BLaER1 (cell line): ENCODE data around the gene HIP1R.
"Not testable (repeated sequence)": the region's sequence is repeated elsewhere in the genome, so short reads cannot be mapped to it uniquely, and the experiment has no call there.

Experiments used
- H3K27ac ChIP-seq: shearing (Covaris generic); formaldehyde crosslinking; 2 replicates; pipeline ENCODE4 v1.8.1; 2022
- H3K27me3 ChIP-seq: shearing (Covaris generic); formaldehyde crosslinking; 2 replicates; pipeline ENCODE4 v1.8.1; 2022
- H3K36me3 ChIP-seq: shearing (Covaris generic); formaldehyde crosslinking; 2 replicates; pipeline ENCODE4 v1.8.1; 2022
- H3K4me1 ChIP-seq: shearing (Covaris generic); formaldehyde crosslinking; 2 replicates; pipeline ENCODE4 v1.8.1; 2022
- H3K4me2 ChIP-seq: shearing (Covaris generic); formaldehyde crosslinking; 2 replicates; pipeline ENCODE4 v1.8.1; 2022
- H3K4me3 ChIP-seq: shearing (Covaris generic); formaldehyde crosslinking; 2 replicates; pipeline ENCODE4 v1.8.1; 2022
- H3K9ac ChIP-seq: shearing (Covaris generic); formaldehyde crosslinking; 2 replicates; pipeline ENCODE4 v1.8.1; 2022
- H3K9me3 ChIP-seq: shearing (Covaris generic); formaldehyde crosslinking; 2 replicates; pipeline ENCODE4 v1.8.1; 2022
- H4K20me1 ChIP-seq: shearing (Covaris generic); formaldehyde crosslinking; 2 replicates; pipeline ENCODE4 v1.8.1; 2022
- Cebpa-rat ChIP-seq: shearing (Covaris generic); IDR thresholded peaks from 2 replicates; pipeline ENCODE4 v1.8.1; 2022

The HIP1R gene

DNA sequence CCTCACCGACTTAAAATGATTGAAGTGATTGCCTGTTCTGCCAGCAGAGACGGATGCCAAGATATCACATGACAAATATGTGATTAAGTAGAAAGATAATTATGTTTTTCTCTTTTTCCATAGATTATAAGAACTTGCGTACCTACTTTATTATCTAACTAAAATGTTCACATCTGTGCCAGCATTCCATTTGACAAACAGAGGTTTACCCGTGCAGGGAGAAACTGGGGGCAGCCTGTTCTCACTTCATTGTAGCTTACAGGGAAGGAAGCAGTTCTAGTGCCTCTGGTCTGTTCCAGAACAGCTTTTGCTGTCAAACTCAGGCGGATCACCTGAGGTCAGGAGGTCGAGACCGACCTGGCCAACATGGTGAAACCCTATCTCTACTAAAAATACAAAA lies 31.3 kb upstream of the HIP1R start:
- Histone ChIP-seq H3K4me2 (no peak overlapping the region), H3K9me3 (no peaks in the 10 kb centered on the region), H3K27me3 (no peaks in the 10 kb centered on the region), H4K20me1 (no peaks in the 10 kb centered on the region), H3K4me1 (peaks cover 18% of the 10 kb centered on the region), H3K27ac (no peak overlapping the region), H3K9ac (no peak overlapping the region), H3K36me3 (no peaks in the 10 kb centered on the region), H3K4me3 (no peak overlapping the region)
- TF ChIP-seq Cebpa-rat = no peak

DNA sequence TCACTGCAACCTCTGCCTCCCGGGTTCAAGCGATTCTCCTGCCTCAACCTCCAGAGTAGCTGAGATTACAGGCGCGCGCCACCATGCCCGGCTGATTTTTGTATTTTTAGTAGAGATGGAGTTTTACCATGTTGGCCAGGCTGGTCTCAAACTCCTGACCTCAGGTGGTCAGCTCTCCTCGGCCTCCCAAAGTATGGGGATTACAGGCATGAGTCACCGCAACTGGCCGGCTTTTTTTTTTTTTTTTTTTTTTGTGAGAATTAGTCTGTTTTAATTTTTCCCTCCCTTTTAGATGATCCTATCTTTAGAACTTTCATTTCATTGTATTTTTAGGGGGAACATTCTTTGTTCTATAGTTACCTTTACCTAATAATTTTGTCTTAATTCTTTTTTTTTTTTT lies 30.3 kb upstream of the HIP1R start:
- not testable (repeated sequence) for H3K9me3 ChIP-seq, H3K4me2 ChIP-seq, H3K36me3 ChIP-seq, H3K27ac ChIP-seq, H3K27me3 ChIP-seq, H3K9ac ChIP-seq, H3K4me3 ChIP-seq, H4K20me1 ChIP-seq
- H3K4me1 ChIP-seq = peaks cover 11% of the 10 kb centered on the region

DNA sequence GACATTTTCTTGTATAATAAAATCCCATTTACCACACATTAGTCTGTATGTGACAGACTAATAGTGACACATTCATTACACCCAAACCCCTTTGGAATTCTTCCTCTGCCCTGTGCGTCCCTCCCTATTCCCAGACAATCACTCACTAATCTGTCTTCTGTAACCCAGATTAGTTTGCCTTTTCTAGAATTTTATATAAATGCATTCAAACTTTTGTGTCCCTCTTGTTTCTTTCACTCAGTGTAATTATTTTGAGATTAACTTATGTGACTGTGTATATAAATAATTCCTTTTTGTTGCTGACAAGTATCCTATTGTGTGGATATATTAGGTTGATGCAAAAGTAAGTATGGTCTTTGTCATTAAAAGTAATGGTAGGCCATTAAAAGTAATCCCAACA lies 27.6 kb upstream of the HIP1R start:
- Histone ChIP-seq H3K4me2 (no peak overlapping the region), H3K27ac (no peak overlapping the region)
- no peak for TF ChIP-seq Cebpa-rat

DNA sequence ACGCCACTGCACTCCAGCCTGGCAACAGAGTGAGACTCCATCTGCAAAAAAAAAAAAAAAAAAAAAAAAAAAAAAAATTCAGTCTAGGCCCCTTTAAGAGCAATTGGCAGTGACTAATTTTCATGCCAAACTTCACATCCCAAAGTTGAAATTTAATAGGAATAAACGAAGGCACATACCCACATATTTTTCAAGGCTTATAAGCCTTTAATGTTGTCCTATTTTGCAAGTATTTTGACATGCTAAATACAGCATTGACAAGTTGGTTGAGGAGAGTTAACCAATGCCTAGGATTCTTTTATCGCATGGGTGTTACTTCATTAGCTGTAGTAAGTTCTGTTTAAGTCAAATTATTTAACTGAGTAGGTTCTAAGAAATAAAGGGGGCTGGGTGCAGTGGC lies 23.5 kb upstream of the HIP1R start:
- Histone ChIP-seq H3K27ac (no peak overlapping the region), H3K4me2 (no peak overlapping the region), H4K20me1 (no peaks in the 10 kb centered on the region), H3K36me3 (no peaks in the 10 kb centered on the region), H3K27me3 (no peaks in the 10 kb centered on the region), H3K4me1 (peaks cover 47% of the 10 kb centered on the region), H3K9me3 (no peaks in the 10 kb centered on the region), H3K9ac (no peak overlapping the region), H3K4me3 (no peak overlapping the region)
- TF ChIP-seq Cebpa-rat = no peak

More for the DNA sequence above, 27.6 kb upstream of the HIP1R start:
- Histone ChIP-seq H3K4me3 (no peak overlapping the region), H4K20me1 (no peaks in the 10 kb centered on the region), H3K9me3 (no peaks in the 10 kb centered on the region), H3K27me3 (no peaks in the 10 kb centered on the region), H3K4me1 (peaks cover 15% of the 10 kb centered on the region), H3K36me3 (no peaks in the 10 kb centered on the region), H3K9ac (no peak overlapping the region)

DNA sequence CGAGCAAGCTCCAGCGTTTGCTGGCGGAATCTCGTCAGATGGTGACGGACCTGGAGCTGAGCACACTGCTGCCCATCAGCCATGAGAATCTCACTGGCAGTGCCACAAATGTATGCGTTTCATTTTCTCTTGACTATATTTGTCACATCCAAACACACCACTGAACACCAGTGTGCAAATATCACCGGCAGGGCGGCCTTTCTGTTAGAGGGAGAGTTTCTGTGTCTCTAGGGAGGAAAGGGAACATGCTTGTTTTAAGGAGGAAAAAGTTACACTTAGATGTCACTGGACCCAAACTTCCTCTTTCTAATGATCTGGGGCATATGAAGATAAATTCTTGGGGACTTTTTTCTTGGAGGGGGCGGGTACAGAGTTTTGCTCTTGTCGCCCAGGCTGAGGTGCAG lies 21.9 kb upstream of the HIP1R start:
- peaks cover 47% of the 10 kb centered on the region for H3K4me1 ChIP-seq
- no peaks in the 10 kb centered on the region for H3K27me3 ChIP-seq
- no peaks in the 10 kb centered on the region for H3K36me3 ChIP-seq
- no peaks in the 10 kb centered on the region for H3K9me3 ChIP-seq
- TF ChIP-seq Cebpa-rat = no peak
- peak overlapping the region; percentile 83 for H3K4me2 ChIP-seq
- H3K4me3 ChIP-seq = peak overlapping the region; percentile 46
- H3K27ac ChIP-seq = peak overlapping the region; percentile 69
- no peaks in the 10 kb centered on the region for H4K20me1 ChIP-seq
- peak overlapping the region; percentile 66 for H3K9ac ChIP-seq

DNA sequence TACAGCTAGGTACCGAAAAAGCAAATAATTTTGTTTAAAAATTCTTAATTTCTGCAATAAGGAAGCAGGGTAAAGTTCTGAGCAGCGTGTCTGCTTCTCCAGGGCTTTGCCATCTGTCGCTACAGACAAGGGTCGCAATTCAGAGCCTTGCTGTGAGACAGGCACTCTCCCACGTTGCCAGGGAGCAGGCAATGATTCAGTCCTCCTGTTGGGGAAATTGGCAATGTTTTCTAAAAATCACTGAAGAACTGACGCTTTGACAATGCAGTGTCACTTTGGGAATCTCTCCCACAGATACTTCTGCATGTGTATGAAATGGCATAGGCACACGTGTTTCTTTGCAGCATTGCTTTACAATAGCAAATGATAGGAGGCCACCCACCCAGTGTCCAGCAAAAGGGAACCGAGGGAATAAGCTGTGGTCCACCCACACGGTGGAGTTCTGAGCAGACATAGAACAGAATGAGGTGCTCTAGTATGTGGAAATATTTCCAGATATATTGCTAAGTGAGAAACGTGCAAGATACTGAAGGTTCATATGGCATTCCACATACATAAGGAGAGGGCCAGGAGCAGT lies 16.0 kb upstream of the HIP1R start:
- Histone ChIP-seq H3K4me2 (no peak overlapping the region), H3K4me3 (no peak overlapping the region), H3K9me3 (no peaks in the 10 kb centered on the region), H3K4me1 (peaks cover 58% of the 10 kb centered on the region), H4K20me1 (no peaks in the 10 kb centered on the region), H3K9ac (no peak overlapping the region), H3K27ac (no peak overlapping the region), H3K27me3 (no peaks in the 10 kb centered on the region), H3K36me3 (no peaks in the 10 kb centered on the region)
- TF ChIP-seq Cebpa-rat = no peak

DNA sequence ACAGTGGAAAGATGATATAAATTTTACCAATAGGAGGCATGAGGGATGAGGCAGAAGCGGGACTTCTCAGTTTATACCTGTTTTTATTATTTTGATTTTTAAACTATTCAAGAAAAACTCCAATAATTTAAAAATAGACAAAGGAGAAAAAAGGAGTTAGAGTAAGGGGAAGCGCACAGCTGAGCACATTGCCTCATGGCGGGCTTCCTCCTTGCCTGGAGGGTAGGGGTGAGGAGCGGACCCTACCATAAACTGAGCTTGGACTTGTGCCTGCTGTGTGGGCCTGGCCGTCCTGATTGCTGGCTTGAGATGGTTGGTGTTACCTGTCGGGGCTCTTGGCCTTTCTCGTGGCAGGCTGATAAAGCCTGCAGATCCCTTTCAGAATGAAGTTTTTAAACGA lies 15.1 kb upstream of the HIP1R start:
- H3K9ac ChIP-seq = no peak overlapping the region
- no peak for TF ChIP-seq Cebpa-rat
- H3K27ac ChIP-seq = no peak overlapping the region
- H3K4me2 ChIP-seq = peak overlapping the region; percentile 61
- no peaks in the 10 kb centered on the region for H4K20me1 ChIP-seq
- H3K36me3 ChIP-seq = no peaks in the 10 kb centered on the region
- H3K27me3 ChIP-seq = no peaks in the 10 kb centered on the region
- peaks cover 49% of the 10 kb centered on the region for H3K4me1 ChIP-seq
- no peaks in the 10 kb centered on the region for H3K9me3 ChIP-seq
- H3K4me3 ChIP-seq = no peak overlapping the region

DNA sequence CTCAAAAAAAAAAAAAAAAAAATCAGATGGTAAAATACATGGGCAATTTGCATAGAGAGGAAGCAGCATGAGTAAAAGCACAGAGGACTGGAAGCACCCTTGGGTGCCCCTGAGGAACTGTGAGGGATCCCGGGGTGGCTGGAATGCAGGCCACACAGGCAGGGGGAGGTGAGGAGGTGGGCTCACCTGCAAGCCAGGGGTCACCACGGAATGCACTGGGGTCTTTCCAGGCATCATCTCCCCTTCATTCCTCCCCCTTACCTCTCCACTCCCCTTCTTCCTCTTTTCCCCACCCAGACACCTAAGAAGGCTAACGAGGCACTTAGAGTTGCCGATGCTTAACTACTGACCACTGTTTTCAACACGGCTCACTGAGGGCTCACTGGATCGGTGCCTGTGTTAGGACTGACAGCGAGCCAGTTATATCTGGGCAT lies 14.4 kb upstream of the HIP1R start:
- no peaks in the 10 kb centered on the region for H3K9me3 ChIP-seq
- H3K4me1 ChIP-seq = peaks cover 53% of the 10 kb centered on the region
- H3K4me3 ChIP-seq = no peak overlapping the region
- H3K4me2 ChIP-seq = peak overlapping the region; percentile 61
- H4K20me1 ChIP-seq = no peaks in the 10 kb centered on the region
- H3K9ac ChIP-seq = no peak overlapping the region
- H3K36me3 ChIP-seq = no peaks in the 10 kb centered on the region
- no peak for TF ChIP-seq Cebpa-rat
- no peaks in the 10 kb centered on the region for H3K27me3 ChIP-seq
- H3K27ac ChIP-seq = no peak overlapping the region

DNA sequence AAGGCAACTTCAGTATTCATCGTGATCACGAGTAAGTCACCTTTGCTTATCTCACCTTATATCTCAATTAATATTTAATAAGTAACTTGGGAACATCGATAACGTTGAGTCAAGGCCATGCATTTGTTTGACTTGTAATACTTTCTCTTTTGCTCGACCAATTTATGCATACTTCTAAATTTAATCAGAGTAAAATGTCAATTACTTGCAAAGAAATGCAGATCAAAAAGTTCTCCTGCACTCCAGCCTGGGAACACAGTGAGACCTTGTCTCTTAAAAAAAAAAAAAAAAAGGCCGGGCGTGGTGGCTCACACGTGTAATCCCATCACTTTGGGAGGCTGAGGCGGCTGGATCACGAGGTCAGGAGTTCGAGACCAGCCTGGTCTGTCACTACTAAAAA lies 11.8 kb upstream of the HIP1R start:
- no peak overlapping the region for H3K27ac ChIP-seq
- H3K9ac ChIP-seq = no peak overlapping the region
- no peak overlapping the region for H3K4me3 ChIP-seq
- no peaks in the 10 kb centered on the region for H3K27me3 ChIP-seq
- H3K36me3 ChIP-seq = no peaks in the 10 kb centered on the region
- no peaks in the 10 kb centered on the region for H4K20me1 ChIP-seq
- TF ChIP-seq Cebpa-rat = no peak
- no peaks in the 10 kb centered on the region for H3K9me3 ChIP-seq
- peaks cover 55% of the 10 kb centered on the region for H3K4me1 ChIP-seq
- H3K4me2 ChIP-seq = no peak overlapping the region

DNA sequence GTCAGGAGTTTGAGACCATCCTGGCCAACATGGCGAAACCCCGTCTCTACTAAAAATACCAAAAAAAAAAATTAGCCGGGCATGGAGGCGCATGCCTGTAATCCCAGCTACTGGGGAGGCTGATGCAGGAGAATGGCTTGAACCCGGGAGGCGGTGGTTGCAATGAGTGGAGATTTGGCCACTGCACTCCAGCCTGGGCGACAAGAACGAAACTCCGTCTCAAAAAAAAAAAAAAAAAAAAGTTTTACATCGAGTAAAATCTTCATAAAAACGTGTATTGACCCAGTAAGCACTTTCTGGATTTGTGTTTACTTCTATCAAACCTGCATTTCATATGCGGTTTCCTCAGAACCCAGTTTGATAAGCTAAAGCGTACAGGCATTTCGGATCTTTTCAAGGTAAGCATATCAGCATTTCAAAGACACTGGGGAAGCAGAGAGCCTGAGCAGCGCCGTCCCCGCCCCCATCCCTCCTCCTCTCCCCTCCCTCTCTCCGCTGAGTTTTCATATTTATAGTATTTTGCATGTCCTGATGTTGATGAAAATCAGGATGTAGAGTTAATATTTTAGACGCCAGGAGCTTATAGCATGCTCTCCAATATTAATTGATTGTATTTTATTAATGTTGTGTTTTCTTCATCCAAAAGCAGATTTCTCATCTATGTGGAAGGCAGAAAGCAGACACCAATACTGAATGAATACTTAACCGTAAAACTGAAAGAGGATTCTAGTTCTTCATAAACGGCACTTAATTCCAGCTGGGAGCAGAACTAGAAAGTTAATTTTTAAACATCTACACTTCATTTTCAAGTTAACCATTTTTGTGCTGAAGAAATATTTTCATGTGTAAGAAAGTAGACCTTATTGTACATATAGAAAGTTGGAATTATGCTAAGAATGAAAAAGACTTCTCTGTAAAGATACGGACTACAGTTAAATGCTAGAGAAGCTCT lies 9.2 kb upstream of the HIP1R start:
- Histone ChIP-seq H3K4me2 (peak overlapping the region; percentile 57), H3K4me1 (peaks cover 41% of the 10 kb centered on the region), H3K9ac (no peak overlapping the region)

More for the DNA sequence above, 9.2 kb upstream of the HIP1R start:
- Histone ChIP-seq H3K27me3 (no peaks in the 10 kb centered on the region), H3K27ac (no peak overlapping the region), H3K36me3 (no peaks in the 10 kb centered on the region), H4K20me1 (no peaks in the 10 kb centered on the region), H3K9me3 (no peaks in the 10 kb centered on the region), H3K4me3 (no peak overlapping the region)
- no peak for TF ChIP-seq Cebpa-rat
